GM12878 (cell line): ENCODE results near the gene PARD6B. TPM values are rescaled to one million over a fixed set of nuclear protein-coding genes. Genes with fewer than 3 reads are reported as not detected.

ENCODE experiments used
- ATAC-seq: fragments of 200-7000 bp; cut with Tn5 transposase; 3 replicates; pipeline ENCODE4 v1.9.1; 2020; ENCODE audit warnings: mild to moderate bottlenecking, moderate library complexity
- BruUV-seq: library from RNA; stranded (reverse); fragments of 400-500 nt; replicated peaks from 2 replicates; lab custom pipeline; 2021; lab: Mats Ljungman, UMichigan
- CTCF ChIA-PET: fragments of 300-600 bp; sonication (Branson Sonifier 250); formaldehyde crosslinking; extraction: SDS; loops from one replicate; lab custom pipeline; 2021; ENCODE audit warnings: inconsistent platforms; lab: Yijun Ruan, JAX
- POLR2A ChIA-PET: fragments of 350-600 bp; formaldehyde crosslinking; extraction: SDS; loops from one replicate; lab custom pipeline; 2021; ENCODE audit warnings: inconsistent platforms; lab: Charles Lee
- RAD21 ChIA-PET: fragments of 300-600 bp; sonication (Branson Sonifier 250); formaldehyde crosslinking; loops from one replicate; lab custom pipeline; 2023; ENCODE audit warnings: antibody characterized with exemption; ENCODE audit not compliant: unreplicated experiment; lab: Charles Lee
- SMC1A ChIA-PET: fragments of 300-600 bp; sonication (Branson Sonifier 250); formaldehyde crosslinking; loops from one replicate; lab custom pipeline; 2023; ENCODE audit not compliant: unreplicated experiment, uncharacterized antibody; lab: Charles Lee
- DNase-seq: peaks from one replicate; pipeline ENCODE4 v3.0.0-alpha.2; 2011; ENCODE audit warnings: low read depth, low spot score
- FAIRE-seq: peaks from 3 replicates; lab custom pipeline; 2011; peaks lifted over from hg19 to GRCh38; lab: Jason Lieb, UNC
- H2AFZ ChIP-seq: 2 replicates; pipeline ENCODE4 v1.6.0; 2011; ENCODE audit warnings: low read depth, low read length, control low read depth; ENCODE audit not compliant: control insufficient read depth
- H3K27ac ChIP-seq: 2 replicates; pipeline ENCODE4 v1.5.1; 2011; ENCODE audit warnings: control low read depth; ENCODE audit not compliant: control insufficient read depth, insufficient read depth
- H3K27me3 ChIP-seq, 2 experiments: replicated peaks in 1 of 2; 2 replicates each; pipeline versions ENCODE4 v1.6.0 to v1.6.1; 2011; ENCODE audit warnings: low read length in 1 of 2; ENCODE audit not compliant: control insufficient read depth in 2 of 2, insufficient read depth in 2 of 2
- H3K36me3 ChIP-seq, 2 experiments: 2 replicates each; pipeline ENCODE4 v1.5.1; 2011; ENCODE audit warnings: low read length in 1 of 2; ENCODE audit not compliant: control insufficient read depth in 2 of 2, insufficient read depth in 2 of 2
- H3K4me1 ChIP-seq: 2 replicates; pipeline ENCODE4 v1.6.1; 2011; ENCODE audit warnings: mild to moderate bottlenecking, low read length, moderate library complexity, mixed read lengths; ENCODE audit not compliant: control insufficient read depth, insufficient read depth
- H3K4me2 ChIP-seq: 2 replicates; pipeline ENCODE4 v1.6.0; 2011; ENCODE audit warnings: control low read depth; ENCODE audit not compliant: control insufficient read depth, insufficient read depth
- H3K4me3 ChIP-seq: fragments of 200-600 bp; sonication (generic); 2 replicates; pipeline ENCODE4 v1.5.1; 2016
- H3K79me2 ChIP-seq: 2 replicates; pipeline ENCODE4 v1.6.0; 2011; ENCODE audit warnings: low read length; ENCODE audit not compliant: control insufficient read depth, insufficient read depth
- H3K9ac ChIP-seq: 2 replicates; pipeline ENCODE4 v1.8.0; 2011; ENCODE audit warnings: low read length, control low read depth, mixed read lengths; ENCODE audit not compliant: control insufficient read depth, insufficient read depth
- H3K9me3 ChIP-seq: replicated peaks from 3 replicates; pipeline ENCODE4 v1.5.1; 2011; ENCODE audit warnings: mild to moderate bottlenecking, low read length; ENCODE audit not compliant: control insufficient read depth, insufficient read depth
- H4K20me1 ChIP-seq: 2 replicates; pipeline ENCODE4 v1.6.0; 2011; ENCODE audit not compliant: control insufficient read depth, insufficient read depth
- BCL11A ChIP-seq: IDR thresholded peaks from 2 replicates; pipeline ENCODE4 v1.6.1; 2011; ENCODE audit warnings: low read depth, low read length
- ESRRA ChIP-seq: IDR thresholded peaks from 2 replicates; pipeline ENCODE4 v1.6.1; 2012; ENCODE audit warnings: mild to moderate bottlenecking, low read length, improper control_type of control experiment
- POLR2AphosphoS5 ChIP-seq: IDR thresholded peaks from 2 replicates; pipeline ENCODE4 v1.6.1; 2011; ENCODE audit warnings: mild to moderate bottlenecking, low read length, inconsistent platforms
- WGBS: methylation state at CpG from one replicate; pipeline ENCODE4 v1.1.6; 2016; ENCODE audit warnings: low lambda C conversion rate; ENCODE audit not compliant: insufficient replicate concordance, insufficient coverage; ENCODE audit errors: missing lambda C conversion rate; 5-methylcytosine and 5-hydroxymethylcytosine counted together
- in situ Hi-C: fragments of 300-500 bp; cut with MboI; formaldehyde crosslinking; loops from 9 replicates; pipeline ENCODE4 v1.14.3; 2018; ENCODE audit warnings: mixed read lengths
- intact Hi-C: fragments of 100-400 bp; cut with micrococcal nuclease; formaldehyde crosslinking; loops from one replicate; pipeline ENCODE4 v1.14.2; 2022; ENCODE audit not compliant: unreplicated experiment
- polyA plus RNA-seq, 11 experiments: library from polyadenylated mRNA; depleted of rRNA in 4 of 11; unstranded in 6 of 11; stranded (reverse) in 5 of 11; fragments of >200 nt; fragmentation: Nextera tagmentation in 4 of 11; fragmentation: Illumina TruSeq in 1 of 11; extraction: Ambion mirVana in 4 of 11; extraction: Trizol in 1 of 11; gene quantifications; 1 replicate in 1 of 11; 2 replicates in 10 of 11; pipeline versions ENCODE4 v1.2.1 to v1.2.3, GENCODE V29; 2011 to 2016; ENCODE audit warnings: inconsistent platforms in 2 of 11, missing spikeins in 2 of 11, low read depth in 1 of 11
- total RNA-seq, 4 experiments: library from RNA; depleted of rRNA in 3 of 4; stranded (reverse); fragments of >200 nt in 3 of 4; fragmentation: Illumina TruSeq in 1 of 4; extraction: Trizol in 1 of 4; gene quantifications; 2 replicates each; pipeline versions ENCODE4 v1.2.1 to v1.2.3, GENCODE V29; 2013 to 2021
- TF ChIP-seq, protein P1 (sequence below): IDR thresholded peaks from 2 replicates; pipeline ENCODE4 v1.6.1; 2011; ENCODE audit warnings: mild to moderate bottlenecking, low read depth, low read length, moderate library complexity; ENCODE audit not compliant: insufficient replicate concordance
- TF ChIP-seq, protein P2 (sequence below): fragments of 450-650 bp; IDR thresholded peaks from 2 replicates; pipeline ENCODE4 v1.6.1; 2018; ENCODE audit warnings: borderline replicate concordance, mild to moderate bottlenecking; ENCODE audit not compliant: partially characterized antibody
- TF ChIP-seq, protein P3 (sequence below): fragments of 450-650 bp; conservative IDR thresholded peaks from 2 replicates; pipeline ENCODE4 v1.6.1; 2017; ENCODE audit warnings: mild to moderate bottlenecking, moderate library complexity

The PARD6B gene
- total and polyA plus RNA-seq, 10 of the 15 experiments (the other 5 are each of a cell fraction or from before 2014, with no cell fraction given) = 0.57 to 4.7 (median 2.0) TPM

DNA sequence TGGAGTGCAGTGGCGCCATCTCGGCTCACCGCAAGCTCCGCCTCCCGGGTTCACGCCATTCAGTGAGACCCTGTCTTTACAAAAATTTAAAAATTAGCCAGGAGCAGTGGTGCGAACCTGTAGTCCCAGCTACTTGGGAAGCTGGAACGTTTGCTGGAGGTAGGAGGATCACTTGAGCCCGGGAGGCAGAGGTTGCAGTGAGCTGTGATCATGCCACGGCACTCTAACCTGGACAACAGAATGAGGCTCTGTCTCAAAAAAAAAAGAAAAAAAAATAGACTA, 5.7 kb upstream of the PARD6B start:
- no peak for ATAC-seq
- no peak overlapping the region for H3K4me2 ChIP-seq
- CTCF ChIA-PET = interaction anchor here (0.9 kb wide), 1 partner anchor 24 kb away, joined by 3 read pairs; no protein-coding TSS in a partner anchor

More for the DNA sequence above, 5.7 kb upstream of the PARD6B start:
- Histone ChIP-seq H3K4me1 (peaks cover 12% of the 10 kb centered on the region), H3K36me3 (no peaks in the 10 kb centered on the region), H3K79me2 (no peaks in the 10 kb centered on the region), H4K20me1 (no peaks in the 10 kb centered on the region), H3K27ac (no peak overlapping the region), H3K9ac (no peak overlapping the region), H2AFZ (no peak overlapping the region), H3K4me3 (no peak overlapping the region), H3K9me3 (no peaks in the 10 kb centered on the region), H3K27me3 (no peaks in the 10 kb centered on the region)
- FAIRE-seq (no peak), DNase-seq (no peak)
- WGBS = 75% methylated on average over 10 of the region's 10 CpGs
- TF ChIP-seq, protein P1, sequence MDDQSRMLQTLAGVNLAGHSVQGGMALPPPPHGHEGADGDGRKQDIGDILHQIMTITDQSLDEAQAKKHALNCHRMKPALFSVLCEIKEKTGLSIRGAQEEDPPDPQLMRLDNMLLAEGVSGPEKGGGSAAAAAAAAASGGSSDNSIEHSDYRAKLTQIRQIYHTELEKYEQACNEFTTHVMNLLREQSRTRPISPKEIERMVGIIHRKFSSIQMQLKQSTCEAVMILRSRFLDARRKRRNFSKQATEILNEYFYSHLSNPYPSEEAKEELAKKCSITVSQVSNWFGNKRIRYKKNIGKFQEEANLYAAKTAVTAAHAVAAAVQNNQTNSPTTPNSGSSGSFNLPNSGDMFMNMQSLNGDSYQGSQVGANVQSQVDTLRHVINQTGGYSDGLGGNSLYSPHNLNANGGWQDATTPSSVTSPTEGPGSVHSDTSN = no peak
- TF ChIP-seq POLR2AphosphoS5 (no peak), ESRRA (no peak), BCL11A (no peak)
- TF ChIP-seq, protein P2, sequence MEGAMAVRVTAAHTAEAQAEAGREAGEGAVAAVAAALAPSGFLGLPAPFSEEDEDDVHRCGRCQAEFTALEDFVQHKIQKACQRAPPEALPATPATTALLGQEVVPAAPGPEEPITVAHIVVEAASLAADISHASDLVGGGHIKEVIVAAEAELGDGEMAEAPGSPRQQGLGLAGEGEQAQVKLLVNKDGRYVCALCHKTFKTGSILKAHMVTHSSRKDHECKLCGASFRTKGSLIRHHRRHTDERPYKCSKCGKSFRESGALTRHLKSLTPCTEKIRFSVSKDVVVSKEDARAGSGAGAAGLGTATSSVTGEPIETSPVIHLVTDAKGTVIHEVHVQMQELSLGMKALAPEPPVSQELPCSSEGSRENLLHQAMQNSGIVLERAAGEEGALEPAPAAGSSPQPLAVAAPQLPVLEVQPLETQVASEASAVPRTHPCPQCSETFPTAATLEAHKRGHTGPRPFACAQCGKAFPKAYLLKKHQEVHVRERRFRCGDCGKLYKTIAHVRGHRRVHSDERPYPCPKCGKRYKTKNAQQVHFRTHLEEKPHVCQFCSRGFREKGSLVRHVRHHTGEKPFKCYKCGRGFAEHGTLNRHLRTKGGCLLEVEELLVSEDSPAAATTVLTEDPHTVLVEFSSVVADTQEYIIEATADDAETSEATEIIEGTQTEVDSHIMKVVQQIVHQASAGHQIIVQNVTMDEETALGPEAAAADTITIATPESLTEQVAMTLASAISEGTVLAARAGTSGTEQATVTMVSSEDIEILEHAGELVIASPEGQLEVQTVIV = no peak
- TF ChIP-seq, protein P3, sequence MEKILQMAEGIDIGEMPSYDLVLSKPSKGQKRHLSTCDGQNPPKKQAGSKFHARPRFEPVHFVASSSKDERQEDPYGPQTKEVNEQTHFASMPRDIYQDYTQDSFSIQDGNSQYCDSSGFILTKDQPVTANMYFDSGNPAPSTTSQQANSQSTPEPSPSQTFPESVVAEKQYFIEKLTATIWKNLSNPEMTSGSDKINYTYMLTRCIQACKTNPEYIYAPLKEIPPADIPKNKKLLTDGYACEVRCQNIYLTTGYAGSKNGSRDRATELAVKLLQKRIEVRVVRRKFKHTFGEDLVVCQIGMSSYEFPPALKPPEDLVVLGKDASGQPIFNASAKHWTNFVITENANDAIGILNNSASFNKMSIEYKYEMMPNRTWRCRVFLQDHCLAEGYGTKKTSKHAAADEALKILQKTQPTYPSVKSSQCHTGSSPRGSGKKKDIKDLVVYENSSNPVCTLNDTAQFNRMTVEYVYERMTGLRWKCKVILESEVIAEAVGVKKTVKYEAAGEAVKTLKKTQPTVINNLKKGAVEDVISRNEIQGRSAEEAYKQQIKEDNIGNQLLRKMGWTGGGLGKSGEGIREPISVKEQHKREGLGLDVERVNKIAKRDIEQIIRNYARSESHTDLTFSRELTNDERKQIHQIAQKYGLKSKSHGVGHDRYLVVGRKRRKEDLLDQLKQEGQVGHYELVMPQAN = no peak
- BruUV-seq = no TSS peak
- ChIA-PET RAD21 (no interaction called here), POLR2A (no interaction called here), SMC1A (no interaction called here)
- intact Hi-C loops (no loop called here), in situ Hi-C loops (no loop called here)
